Testis (tissue), 3 donors: ENCODE measurements around the gene ZBTB20. TPM values are rescaled to one million over a fixed set of nuclear protein-coding genes. Genes with fewer than 3 reads are reported as not detected.
A peak's percentile ranks its signal among the peaks of the same experiment; 100 is the strongest.

Experiments
- DNase-seq: peaks from one replicate; pipeline ENCODE4 v3.0.0-alpha.2; 2019
- H3K27ac ChIP-seq, 2 donors: fragments of 200-600 bp; sonication (generic); one replicate each; pipeline ENCODE4 v1.5.1; 2019
- H3K27me3 ChIP-seq: fragments of 200-600 bp; sonication (generic); one replicate; pipeline ENCODE4 v1.5.1; 2019
- H3K36me3 ChIP-seq: fragments of 200-600 bp; sonication (generic); one replicate; pipeline ENCODE4 v1.5.1; 2017; ENCODE audit warnings: low read depth; ENCODE audit errors: missing control alignments
- H3K4me1 ChIP-seq: fragments of 200-600 bp; sonication (generic); one replicate; pipeline ENCODE4 v1.5.1; 2019
- H3K4me3 ChIP-seq, 2 donors: fragments of 200-600 bp; sonication (generic); one replicate each; pipeline ENCODE4 v1.5.1; 2017 to 2019
- H3K9me3 ChIP-seq: fragments of 200-600 bp; sonication (generic); one replicate; pipeline ENCODE4 v1.5.1; 2017
- POLR2A ChIP-seq: fragments of 450-650 bp; IDR thresholded peaks from one replicate; pipeline ENCODE4 v1.6.1; 2017; ENCODE audit warnings: antibody characterized with exemption, mild to moderate bottlenecking, moderate library complexity
- WGBS, 2 donors: methylation state at CpG; one replicate each; pipeline ENCODE4 v1.1.5; 2018; 5-methylcytosine and 5-hydroxymethylcytosine counted together
- intact Hi-C: fragments of 100-400 bp; cut with DNase I; formaldehyde crosslinking; loops from one replicate; pipeline ENCODE4 v1.15.1; 2023; ENCODE audit warnings: low total_unique reads
- polyA plus RNA-seq: library from polyadenylated mRNA; stranded (reverse); fragments of 350-450 nt; fragmentation: Illumina TruSeq; extraction: RNeasy Lipid Tissue Mini Kit (QIAGEN cat#74804); gene quantifications from one replicate; pipeline ENCODE4 v1.2.3, GENCODE V29; 2014; ENCODE audit warnings: low read depth, low replicate concordance; ENCODE audit not compliant: insufficient read depth
- total RNA-seq, 2 donors: library from RNA; depleted of rRNA; stranded (reverse); fragments of >200 nt; gene quantifications; one replicate each; pipeline ENCODE4 v1.2.3, GENCODE V29; 2016
- TF ChIP-seq, protein P1 (sequence below), 3 experiments: fragments of 450-650 bp in 2 of 3; fragments of 200-600 bp in 1 of 3; sonication (generic) in 1 of 3; IDR thresholded peaks; one replicate each; pipeline ENCODE4 v1.5.1; 2016 to 2019; ENCODE audit warnings: antibody characterized with exemption in 3 of 3, mild to moderate bottlenecking in 2 of 3, moderate library complexity in 1 of 3

Gene ZBTB20
- total and polyA plus RNA-seq, 3 donors from 2014 or later = 36.8 to 179 (median 126) TPM

DNA sequence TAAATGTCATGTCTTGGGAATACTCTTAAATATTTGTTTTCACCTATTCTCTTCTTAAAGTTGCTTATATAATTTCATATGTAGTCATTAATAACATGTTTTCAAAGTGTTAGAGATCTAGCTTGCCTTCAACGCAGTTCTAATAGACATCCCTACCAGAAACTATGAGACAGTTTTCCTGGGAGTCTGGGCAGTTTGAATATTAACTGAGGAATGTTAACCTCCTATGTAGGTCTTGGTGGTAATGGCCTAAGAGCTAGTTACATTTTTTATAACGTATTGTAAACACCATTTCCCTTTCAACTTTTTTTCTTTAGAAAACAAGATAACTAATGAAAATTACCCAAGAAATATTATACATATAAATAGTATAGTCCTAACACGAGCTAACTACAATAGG is 525.1 kb downstream of the ZBTB20 start:
- H3K27ac ChIP-seq = peak overlapping the region; percentile 21 to 88
- intact Hi-C loops = no loop called here
- DNase-seq = no peak

DNA sequence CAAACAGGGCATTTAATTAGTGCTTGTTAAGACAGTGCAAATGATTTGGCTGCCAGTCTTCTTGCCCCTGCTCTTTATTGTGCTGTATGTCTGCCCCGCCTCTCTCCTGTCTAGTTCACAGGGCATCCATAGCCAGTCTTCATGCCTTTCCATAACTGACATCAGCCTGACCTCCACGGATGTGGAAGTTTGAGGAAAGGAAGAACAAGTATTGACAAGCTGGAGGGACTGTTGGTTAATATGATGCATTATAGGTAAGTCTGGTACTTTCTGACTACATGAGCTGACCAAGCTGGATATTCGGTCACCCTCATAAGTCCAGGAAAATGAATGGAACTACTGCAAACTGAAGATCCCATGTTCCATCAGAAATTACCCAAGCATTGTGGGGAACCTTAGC is 527.3 kb downstream of the ZBTB20 start:
- DNase-seq = no peak
- peaks cover 34% of the 10 kb centered on the region for H3K4me1 ChIP-seq
- H3K36me3 ChIP-seq = no peaks in the 10 kb centered on the region
- no peaks in the 10 kb centered on the region for H3K9me3 ChIP-seq
- H3K4me3 ChIP-seq = no peak overlapping the region
- 92 to 95% methylated on average over 3 of the region's 3 CpGs for WGBS, 2 donors
- TF ChIP-seq POLR2A = no peak
- TF ChIP-seq, protein P1, sequence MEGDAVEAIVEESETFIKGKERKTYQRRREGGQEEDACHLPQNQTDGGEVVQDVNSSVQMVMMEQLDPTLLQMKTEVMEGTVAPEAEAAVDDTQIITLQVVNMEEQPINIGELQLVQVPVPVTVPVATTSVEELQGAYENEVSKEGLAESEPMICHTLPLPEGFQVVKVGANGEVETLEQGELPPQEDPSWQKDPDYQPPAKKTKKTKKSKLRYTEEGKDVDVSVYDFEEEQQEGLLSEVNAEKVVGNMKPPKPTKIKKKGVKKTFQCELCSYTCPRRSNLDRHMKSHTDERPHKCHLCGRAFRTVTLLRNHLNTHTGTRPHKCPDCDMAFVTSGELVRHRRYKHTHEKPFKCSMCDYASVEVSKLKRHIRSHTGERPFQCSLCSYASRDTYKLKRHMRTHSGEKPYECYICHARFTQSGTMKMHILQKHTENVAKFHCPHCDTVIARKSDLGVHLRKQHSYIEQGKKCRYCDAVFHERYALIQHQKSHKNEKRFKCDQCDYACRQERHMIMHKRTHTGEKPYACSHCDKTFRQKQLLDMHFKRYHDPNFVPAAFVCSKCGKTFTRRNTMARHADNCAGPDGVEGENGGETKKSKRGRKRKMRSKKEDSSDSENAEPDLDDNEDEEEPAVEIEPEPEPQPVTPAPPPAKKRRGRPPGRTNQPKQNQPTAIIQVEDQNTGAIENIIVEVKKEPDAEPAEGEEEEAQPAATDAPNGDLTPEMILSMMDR (IDR thresholded peaks at IDR 0.05) = no peak
- no peak overlapping the region for H3K27ac ChIP-seq
- intact Hi-C loops = no loop called here
- no peaks in the 10 kb centered on the region for H3K27me3 ChIP-seq

More for the DNA sequence above, 525.1 kb downstream of the ZBTB20 start:
- WGBS, 2 donors = 64 to 86% methylated on average over 3 of the region's 3 CpGs
- H3K4me3 ChIP-seq = no peak overlapping the region
- no peaks in the 10 kb centered on the region for H3K27me3 ChIP-seq
- TF ChIP-seq, protein P1 (IDR thresholded peaks at IDR 0.05) = no peak
- TF ChIP-seq POLR2A = no peak
- no peaks in the 10 kb centered on the region for H3K36me3 ChIP-seq
- no peaks in the 10 kb centered on the region for H3K9me3 ChIP-seq
- peaks cover 40% of the 10 kb centered on the region for H3K4me1 ChIP-seq

DNA sequence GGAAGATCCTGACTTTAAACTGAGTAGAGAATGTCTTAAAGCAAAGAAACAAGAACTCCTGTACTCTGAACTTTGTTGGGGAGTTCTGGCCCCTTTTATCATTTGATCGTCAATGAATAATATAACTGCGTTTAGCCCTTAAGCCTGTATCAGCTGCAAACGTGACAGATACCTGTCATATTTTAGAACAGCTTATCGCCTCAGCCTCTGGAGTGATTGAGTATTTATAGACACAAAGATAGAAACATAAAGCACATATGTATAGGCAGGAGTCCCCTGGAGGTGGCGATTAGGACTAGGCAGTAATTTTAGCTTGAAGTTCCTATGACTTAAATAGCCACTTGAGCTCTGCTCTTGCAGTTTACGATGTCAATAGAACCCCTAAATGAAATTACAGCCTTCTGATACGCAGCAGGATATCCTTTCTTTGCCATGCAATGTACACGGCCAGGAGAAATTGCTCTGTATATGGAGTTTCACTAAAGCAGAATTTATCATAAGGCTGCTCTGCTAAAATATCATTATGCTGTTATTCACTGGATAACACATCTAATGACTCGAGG is 531.5 kb downstream of the ZBTB20 start:
- peaks cover 11% of the 10 kb centered on the region for H3K4me1 ChIP-seq
- TF ChIP-seq POLR2A = no peak
- TF ChIP-seq, protein P1 (IDR thresholded peaks at IDR 0.05) = no peak
- no peak overlapping the region for H3K27ac ChIP-seq
- H3K36me3 ChIP-seq = no peaks in the 10 kb centered on the region
- DNase-seq = no peak
- intact Hi-C loops = no loop called here
- H3K27me3 ChIP-seq = no peaks in the 10 kb centered on the region
- no peaks in the 10 kb centered on the region for H3K9me3 ChIP-seq
- WGBS, 2 donors = 76 to 82% methylated on average over 9 of the region's 9 CpGs
- H3K4me3 ChIP-seq = no peak overlapping the region

DNA sequence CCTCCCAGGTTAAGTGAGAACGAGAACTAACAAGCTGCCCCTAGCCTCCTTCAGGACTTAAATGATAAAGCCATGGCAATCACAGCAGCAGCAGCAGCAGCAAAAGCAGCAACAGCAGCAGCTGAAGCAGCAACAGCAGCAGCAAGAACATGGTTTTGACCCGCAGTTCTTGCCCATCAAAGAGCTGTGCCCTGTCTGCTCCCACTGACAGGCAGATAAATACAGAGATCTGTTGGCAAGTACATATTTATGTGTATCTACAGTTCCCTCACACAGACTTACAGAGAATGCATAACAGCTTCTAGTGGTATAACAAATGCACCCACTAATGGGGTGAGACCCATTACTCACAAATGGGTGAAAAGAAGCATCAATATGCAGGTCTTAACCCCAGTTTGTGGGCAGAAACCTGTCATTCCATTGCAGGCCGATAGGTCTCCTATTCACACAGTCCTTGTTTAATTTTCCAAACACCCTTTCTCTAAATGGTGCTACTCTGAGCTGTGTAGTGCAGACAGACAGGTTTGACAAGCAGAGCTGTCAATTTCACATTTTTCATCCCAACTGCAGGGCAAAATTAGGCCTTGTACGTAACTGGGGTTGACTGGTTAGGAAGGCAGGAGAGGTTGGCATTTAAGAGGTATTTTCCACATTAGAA is 537.0 kb downstream of the ZBTB20 start:
- no peaks in the 10 kb centered on the region for H3K4me1 ChIP-seq
- TF ChIP-seq, protein P1 (IDR thresholded peaks at IDR 0.05) = no peak
- TF ChIP-seq POLR2A = no peak
- H3K4me3 ChIP-seq = no peak overlapping the region
- DNase-seq = no peak
- no peaks in the 10 kb centered on the region for H3K36me3 ChIP-seq
- H3K27ac ChIP-seq = no peak overlapping the region
- 84 to 87% methylated on average over 4 of the region's 4 CpGs for WGBS, 2 donors
- no peaks in the 10 kb centered on the region for H3K27me3 ChIP-seq
- intact Hi-C loops = no loop called here
- no peaks in the 10 kb centered on the region for H3K9me3 ChIP-seq

DNA sequence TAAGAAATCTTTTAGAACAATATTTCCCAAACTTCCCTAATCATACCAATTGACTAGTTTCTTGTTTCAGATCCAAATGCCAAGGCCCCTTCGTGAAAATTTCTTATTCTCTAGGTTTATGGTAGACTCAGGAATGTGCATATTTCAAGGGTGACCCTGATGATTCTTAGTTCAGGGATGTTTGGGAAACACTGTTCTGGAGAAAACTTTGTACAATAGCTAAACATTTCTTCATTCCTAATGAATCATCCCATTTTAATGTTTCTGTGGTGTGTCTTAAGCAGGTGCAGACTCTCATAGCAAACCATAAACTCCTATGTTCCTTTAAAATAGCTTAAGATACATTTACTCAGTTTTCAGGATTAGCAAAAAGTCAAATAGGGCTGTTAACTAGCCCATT is 538.8 kb downstream of the ZBTB20 start:
- no peaks in the 10 kb centered on the region for H3K4me1 ChIP-seq
- intact Hi-C loops = no loop called here
- H3K27me3 ChIP-seq = no peaks in the 10 kb centered on the region
- no peak for DNase-seq
- TF ChIP-seq POLR2A = no peak
- TF ChIP-seq, protein P1 (IDR thresholded peaks at IDR 0.05) = no peak
- no peaks in the 10 kb centered on the region for H3K9me3 ChIP-seq
- no peak overlapping the region for H3K4me3 ChIP-seq
- WGBS, 2 donors = 54 to 58% methylated on average over 1 of the region's 1 CpG
- H3K36me3 ChIP-seq = no peaks in the 10 kb centered on the region
- no peak overlapping the region for H3K27ac ChIP-seq
